Osteocyte (in vitro differentiated cells): Measurements from ENCODE around the gene NPLOC4. TPM values are rescaled to one million over a fixed set of nuclear protein-coding genes. Genes with fewer than 3 reads are reported as not detected.
A peak's percentile ranks its signal among the peaks of the same experiment; 100 is the strongest.

ENCODE experiments used
- DNase-seq: peaks from one replicate; pipeline ENCODE4 v3.0.0; 2021; ENCODE audit warnings: mixed read lengths; ENCODE audit not compliant: unreplicated experiment; ENCODE audit errors: extremely low spot score
- H3K27ac Mint-ChIP-seq: one replicate; pipeline ENCODE4 v1.8.0; 2021; ENCODE audit warnings: mild to moderate bottlenecking, mixed read lengths; ENCODE audit not compliant: unreplicated experiment
- H3K27me3 Mint-ChIP-seq: one replicate; pipeline ENCODE4 v1.8.0; 2021; ENCODE audit warnings: mixed read lengths; ENCODE audit not compliant: unreplicated experiment
- H3K36me3 Mint-ChIP-seq: one replicate; pipeline ENCODE4 v1.8.0; 2021; ENCODE audit warnings: mixed read lengths; ENCODE audit not compliant: unreplicated experiment
- H3K4me1 Mint-ChIP-seq: one replicate; pipeline ENCODE4 v1.8.0; 2021; ENCODE audit warnings: mixed read lengths; ENCODE audit not compliant: unreplicated experiment
- H3K4me3 Mint-ChIP-seq: one replicate; pipeline ENCODE4 v1.8.0; 2021; ENCODE audit warnings: mild to moderate bottlenecking, moderate library complexity, mixed read lengths; ENCODE audit not compliant: unreplicated experiment
- H3K9me3 Mint-ChIP-seq: one replicate; pipeline ENCODE4 v1.8.0; 2021; ENCODE audit warnings: mixed read lengths; ENCODE audit not compliant: unreplicated experiment
- CTCF ChIP-seq: fragments of 200-600 bp; sonication (generic); IDR thresholded peaks from 2 replicates; pipeline ENCODE4 v1.5.0; 2021; ENCODE audit warnings: antibody characterized with exemption, mild to moderate bottlenecking, moderate library complexity
- total RNA-seq: library from RNA; stranded (reverse); gene quantifications from 2 replicates; pipeline ENCODE4 v1.2.1, GENCODE V29; 2021

NPLOC4 gene
- total RNA-seq, 1 donor from 2014 or later = 99.7 TPM

- H3K4me3 Mint-ChIP-seq = no peak overlapping the region
- no peaks in the 10 kb centered on the region for H3K9me3 Mint-ChIP-seq
- peaks cover 9% of the 10 kb centered on the region for H3K36me3 Mint-ChIP-seq
- H3K27ac Mint-ChIP-seq = no peak overlapping the region
- no peak for TF ChIP-seq CTCF
- H3K4me1 Mint-ChIP-seq = peaks cover 8% of the 10 kb centered on the region
- no peaks in the 10 kb centered on the region for H3K27me3 Mint-ChIP-seq
- no peak for DNase-seq
These were observed 98.0 kb downstream of the NPLOC4 start for GRCh38 chr17:81538651-81539570.

GRCh38 chr17:81537856-81538555, 98.9 kb downstream of the NPLOC4 start:
- Mint-ChIP-seq H3K27ac (peak overlapping the region; percentile 28), H3K27me3 (no peaks in the 10 kb centered on the region), H3K4me3 (no peak overlapping the region), H3K9me3 (no peaks in the 10 kb centered on the region), H3K36me3 (peaks cover 8% of the 10 kb centered on the region), H3K4me1 (peaks cover 8% of the 10 kb centered on the region)
- no peak for DNase-seq
- no peak for TF ChIP-seq CTCF

- Mint-ChIP-seq H3K27me3 (no peaks in the 10 kb centered on the region), H3K4me3 (no peak overlapping the region), H3K4me1 (peaks cover 8% of the 10 kb centered on the region), H3K27ac (no peak overlapping the region), H3K9me3 (no peaks in the 10 kb centered on the region), H3K36me3 (peaks cover 7% of the 10 kb centered on the region)
- TF ChIP-seq CTCF = peak; percentile 52
- DNase-seq = no peak
These were observed 99.5 kb downstream of the NPLOC4 start for GRCh38 chr17:81537343-81537855.

GRCh38 chr17:81536299-81537290, 100.3 kb downstream of the NPLOC4 start:
- H3K36me3 Mint-ChIP-seq = peaks cover 6% of the 10 kb centered on the region
- H3K27ac Mint-ChIP-seq = no peak overlapping the region
- no peaks in the 10 kb centered on the region for H3K9me3 Mint-ChIP-seq
- no peak for DNase-seq
- H3K4me1 Mint-ChIP-seq = peaks cover 8% of the 10 kb centered on the region
- H3K4me3 Mint-ChIP-seq = no peak overlapping the region
- no peaks in the 10 kb centered on the region for H3K27me3 Mint-ChIP-seq
- no peak for TF ChIP-seq CTCF
